ENCODE results near the gene PCBP1.

- no peak for TF ChIP-seq POLR2A (IDR thresholded peaks at IDR 0.05)
- no peak for TF ChIP-seq CTCF (IDR thresholded peaks at IDR 0.05)
These were observed 7.9 kb downstream of the PCBP1 start for GRCh38 chr2:70094978-70095719.
